Sigmoid colon (tissue), 4 donors: ENCODE measurements around the gene MAP10.
"Not testable (repeated sequence)": the region's sequence is repeated elsewhere in the genome, so short reads cannot be mapped to it uniquely, and the experiment has no call there.

Source experiments
- CTCF ChIP-seq, 4 experiments: fragments of 450-650 bp in 3 of 4; fragments of 200-600 bp in 1 of 4; IDR thresholded peaks; one replicate each; pipeline ENCODE4 v1.5.1; 2016 to 2019; ENCODE audit warnings: antibody characterized with exemption in 4 of 4, mild to moderate bottlenecking in 3 of 4, moderate library complexity in 2 of 4
- EP300 ChIP-seq, 4 donors: sonication (generic); formaldehyde crosslinking; IDR thresholded peaks; one replicate each; pipeline ENCODE4 v1.6.1; 2017; ENCODE audit warnings: antibody characterized with exemption in 4 of 4
- POLR2A ChIP-seq, 2 donors: fragments of 450-650 bp; IDR thresholded peaks; one replicate each; pipeline ENCODE4 v1.6.1; 2016; ENCODE audit warnings: antibody characterized with exemption in 2 of 2, mild to moderate bottlenecking in 2 of 2, moderate library complexity in 2 of 2
- POLR2AphosphoS5 ChIP-seq, 4 donors: sonication (generic); formaldehyde crosslinking; IDR thresholded peaks; one replicate each; pipeline ENCODE4 v1.6.1; 2017; ENCODE audit warnings: antibody characterized with exemption in 4 of 4

GRCh38 chr1:232785630-232786029 is 19.6 kb upstream of the MAP10 start:
- not testable (repeated sequence) for TF ChIP-seq CTCF, POLR2A, EP300, POLR2AphosphoS5 (IDR thresholded peaks at IDR 0.05)
